ENCODE results near the gene NKAPD1.

DNA sequence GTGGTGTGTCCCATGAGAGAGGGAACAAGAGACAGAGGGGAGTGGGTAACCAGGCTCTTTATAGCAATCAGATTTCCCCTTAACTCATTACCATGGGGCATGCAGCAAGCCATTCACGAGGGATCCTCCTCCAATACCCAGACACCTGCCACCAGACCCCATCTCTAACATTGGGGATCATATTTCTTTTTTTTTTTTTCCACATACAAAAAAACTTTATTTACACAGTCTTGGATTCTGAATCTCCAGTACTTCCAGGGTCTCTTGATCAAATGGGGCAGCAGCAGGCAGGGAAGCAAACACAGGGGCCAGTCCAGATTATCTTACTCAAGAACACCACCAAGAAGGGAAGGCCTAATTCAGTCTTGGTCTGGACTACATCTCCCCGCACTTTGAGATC is 44.6 kb upstream of the NKAPD1 start:
- TF ChIP-seq, protein P1, sequence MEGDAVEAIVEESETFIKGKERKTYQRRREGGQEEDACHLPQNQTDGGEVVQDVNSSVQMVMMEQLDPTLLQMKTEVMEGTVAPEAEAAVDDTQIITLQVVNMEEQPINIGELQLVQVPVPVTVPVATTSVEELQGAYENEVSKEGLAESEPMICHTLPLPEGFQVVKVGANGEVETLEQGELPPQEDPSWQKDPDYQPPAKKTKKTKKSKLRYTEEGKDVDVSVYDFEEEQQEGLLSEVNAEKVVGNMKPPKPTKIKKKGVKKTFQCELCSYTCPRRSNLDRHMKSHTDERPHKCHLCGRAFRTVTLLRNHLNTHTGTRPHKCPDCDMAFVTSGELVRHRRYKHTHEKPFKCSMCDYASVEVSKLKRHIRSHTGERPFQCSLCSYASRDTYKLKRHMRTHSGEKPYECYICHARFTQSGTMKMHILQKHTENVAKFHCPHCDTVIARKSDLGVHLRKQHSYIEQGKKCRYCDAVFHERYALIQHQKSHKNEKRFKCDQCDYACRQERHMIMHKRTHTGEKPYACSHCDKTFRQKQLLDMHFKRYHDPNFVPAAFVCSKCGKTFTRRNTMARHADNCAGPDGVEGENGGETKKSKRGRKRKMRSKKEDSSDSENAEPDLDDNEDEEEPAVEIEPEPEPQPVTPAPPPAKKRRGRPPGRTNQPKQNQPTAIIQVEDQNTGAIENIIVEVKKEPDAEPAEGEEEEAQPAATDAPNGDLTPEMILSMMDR (IDR thresholded peaks at IDR 0.05; ENCODE audit: borderline replicate concordance, extremely low read depth, low read length, poor library complexity, severe bottlenecking), result no peak
- TF ChIP-seq EZH2 (IDR thresholded peaks at IDR 0.05; ENCODE audit: borderline replicate concordance, low read depth, low read length, severe bottlenecking), result no peak

All from DND-41 (cell line).